Subcutaneous adipose tissue (tissue), 4 donors: ENCODE measurements around the gene DHX35. TPM values are rescaled to one million over a fixed set of nuclear protein-coding genes. Genes with fewer than 3 reads are reported as not detected.

Source experiments
- CTCF ChIP-seq: fragments of 450-650 bp; IDR thresholded peaks from one replicate; pipeline ENCODE4 v1.5.1; 2016; ENCODE audit warnings: low read depth, mild to moderate bottlenecking, control low read depth, antibody characterized with exemption, moderate library complexity
- total RNA-seq, 4 donors: library from RNA; depleted of rRNA; stranded (reverse); fragments of >200 nt; gene quantifications; one replicate each; pipeline ENCODE4 v1.1.0, GENCODE V29; 2016

Gene DHX35
- total RNA-seq, 4 donors from 2014 or later, result 10.6 to 14.5 (median 12.5) TPM

- TF ChIP-seq CTCF, result no peak
Measured at GRCh38 chr20:39072653-39073052, 110.5 kb downstream of the DHX35 start.

- TF ChIP-seq CTCF, result no peak
Measured at GRCh38 chr20:39075731-39076130, 113.6 kb downstream of the DHX35 start.

GRCh38 chr20:39076958-39077357 is 114.8 kb downstream of the DHX35 start:
- TF ChIP-seq CTCF, result no peak

GRCh38 chr20:39080326-39080725 is 118.2 kb downstream of the DHX35 start:
- TF ChIP-seq CTCF, result no peak

- no peak for TF ChIP-seq CTCF
Measured at GRCh38 chr20:39081255-39081654, 119.1 kb downstream of the DHX35 start.

GRCh38 chr20:39082622-39083398 is 120.7 kb downstream of the DHX35 start:
- no peak for TF ChIP-seq CTCF

- no peak for TF ChIP-seq CTCF
Measured at GRCh38 chr20:39083761-39084160, 121.6 kb downstream of the DHX35 start.
